Measurements from ENCODE around the gene PRPF38A. TPM values are rescaled to one million over a fixed set of nuclear protein-coding genes. Genes with fewer than 3 reads are reported as not detected.
A peak's percentile ranks its signal among the peaks of the same experiment; 100 is the strongest.

The PRPF38A gene
- total RNA-seq, 2 donors from 2014 or later, result 72.7 to 74.3 TPM

DNA sequence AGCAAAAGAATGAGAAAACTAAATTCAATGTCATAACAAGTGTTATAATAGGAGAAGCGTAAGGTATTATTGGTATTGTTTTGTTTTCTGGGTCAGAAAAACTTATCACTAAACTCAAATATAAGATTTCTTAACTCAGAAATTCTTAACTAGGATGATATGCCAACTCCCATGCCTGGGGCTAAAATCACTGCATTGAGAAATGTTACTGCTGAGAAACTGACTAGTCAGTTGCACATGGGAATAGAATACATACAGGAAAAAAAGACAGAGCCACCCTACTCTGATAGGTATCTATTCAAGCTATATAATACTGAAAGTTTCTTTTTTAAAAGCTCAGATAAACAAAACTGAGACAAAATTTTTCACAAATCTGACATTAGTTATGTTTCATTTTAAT is 56.3 kb downstream of the PRPF38A start:
- H3K36me3 ChIP-seq (ENCODE audit: control insufficient read depth, insufficient read depth, low read length), result peaks cover 86% of the 10 kb centered on the region
- H3K4me3 ChIP-seq (ENCODE audit: low read length), result no peak overlapping the region
- no peak for DNase-seq
- no peak overlapping the region for H3K27ac ChIP-seq (ENCODE audit: low read depth, low read length)
- WGBS, 2 experiments (ENCODE audit: insufficient coverage in 1 of 2, insufficient read length in 1 of 2), result no CpG with 5 or more reads among the region's 1 CpG
- Mint-ChIP-seq H3K9me3 (peaks cover 2% of the 10 kb centered on the region), H3K27me3 (ENCODE audit: insufficient read depth) (no peaks in the 10 kb centered on the region), H3K4me3 (no peak overlapping the region), H3K4me1 (peaks cover 2% of the 10 kb centered on the region), H3K36me3 (ENCODE audit: low read depth) (peaks cover 52% of the 10 kb centered on the region), H3K27ac (peak overlapping the region; percentile 5)
- H3K9me3 ChIP-seq (ENCODE audit: control insufficient read depth, low read length), result no peaks in the 10 kb centered on the region
- no peak overlapping the region for H3K9ac ChIP-seq (ENCODE audit: extremely low read depth, low read length, poor library complexity, severe bottlenecking)
- TF ChIP-seq, protein P1, sequence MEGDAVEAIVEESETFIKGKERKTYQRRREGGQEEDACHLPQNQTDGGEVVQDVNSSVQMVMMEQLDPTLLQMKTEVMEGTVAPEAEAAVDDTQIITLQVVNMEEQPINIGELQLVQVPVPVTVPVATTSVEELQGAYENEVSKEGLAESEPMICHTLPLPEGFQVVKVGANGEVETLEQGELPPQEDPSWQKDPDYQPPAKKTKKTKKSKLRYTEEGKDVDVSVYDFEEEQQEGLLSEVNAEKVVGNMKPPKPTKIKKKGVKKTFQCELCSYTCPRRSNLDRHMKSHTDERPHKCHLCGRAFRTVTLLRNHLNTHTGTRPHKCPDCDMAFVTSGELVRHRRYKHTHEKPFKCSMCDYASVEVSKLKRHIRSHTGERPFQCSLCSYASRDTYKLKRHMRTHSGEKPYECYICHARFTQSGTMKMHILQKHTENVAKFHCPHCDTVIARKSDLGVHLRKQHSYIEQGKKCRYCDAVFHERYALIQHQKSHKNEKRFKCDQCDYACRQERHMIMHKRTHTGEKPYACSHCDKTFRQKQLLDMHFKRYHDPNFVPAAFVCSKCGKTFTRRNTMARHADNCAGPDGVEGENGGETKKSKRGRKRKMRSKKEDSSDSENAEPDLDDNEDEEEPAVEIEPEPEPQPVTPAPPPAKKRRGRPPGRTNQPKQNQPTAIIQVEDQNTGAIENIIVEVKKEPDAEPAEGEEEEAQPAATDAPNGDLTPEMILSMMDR (conservative IDR thresholded peaks at IDR 0.05), result no peak
- no peaks in the 10 kb centered on the region for H3K4me1 ChIP-seq (ENCODE audit: control insufficient read depth, insufficient read depth, low read length)
- no peaks in the 10 kb centered on the region for H3K27me3 ChIP-seq (ENCODE audit: control insufficient read depth, insufficient read depth, low read length, poor library complexity, severe bottlenecking)

DNA sequence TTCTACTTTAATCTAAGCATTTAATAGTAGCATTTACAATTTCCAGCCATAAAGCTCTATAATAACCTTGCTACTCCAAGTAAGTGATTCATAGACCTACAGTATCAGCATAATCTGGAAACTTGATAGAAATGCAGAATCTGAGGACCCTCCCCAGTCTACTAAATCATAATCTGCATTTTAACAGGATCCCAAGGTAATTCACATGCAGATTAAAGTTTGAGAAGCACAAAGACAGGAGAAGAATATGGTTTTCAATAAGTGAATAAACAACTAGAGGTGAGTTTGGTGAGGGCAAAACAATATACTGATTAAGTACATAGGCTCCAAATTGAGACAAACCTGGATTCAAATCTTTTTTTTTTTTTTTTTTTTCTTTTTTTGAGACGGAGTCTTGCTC is 57.4 kb downstream of the PRPF38A start:
- H3K36me3 ChIP-seq (ENCODE audit: control insufficient read depth, insufficient read depth, low read length), result peaks cover 84% of the 10 kb centered on the region
- TF ChIP-seq, protein P1 (conservative IDR thresholded peaks at IDR 0.05), result no peak
- H3K27ac ChIP-seq (ENCODE audit: low read depth, low read length), result no peak overlapping the region
- no peaks in the 10 kb centered on the region for H3K9me3 ChIP-seq (ENCODE audit: control insufficient read depth, low read length)
- H3K27me3 ChIP-seq (ENCODE audit: control insufficient read depth, insufficient read depth, low read length, poor library complexity, severe bottlenecking), result no peaks in the 10 kb centered on the region
- Mint-ChIP-seq H3K27ac (no peak overlapping the region), H3K36me3 (ENCODE audit: low read depth) (peaks cover 50% of the 10 kb centered on the region), H3K27me3 (ENCODE audit: insufficient read depth) (no peaks in the 10 kb centered on the region), H3K9me3 (peaks cover under 1% of the 10 kb centered on the region), H3K4me3 (no peak overlapping the region), H3K4me1 (peaks cover 2% of the 10 kb centered on the region)
- H3K4me1 ChIP-seq (ENCODE audit: control insufficient read depth, insufficient read depth, low read length), result no peaks in the 10 kb centered on the region
- DNase-seq, result no peak
- H3K4me3 ChIP-seq (ENCODE audit: low read length), result no peak overlapping the region
- WGBS, 2 experiments (ENCODE audit: insufficient coverage in 1 of 2, insufficient read length in 1 of 2), result 78% methylated on average over 1 of the region's 1 CpG; no CpG with 5 or more reads in 1 of the 2 experiments
- H3K9ac ChIP-seq (ENCODE audit: extremely low read depth, low read length, poor library complexity, severe bottlenecking), result no peak overlapping the region

DNA sequence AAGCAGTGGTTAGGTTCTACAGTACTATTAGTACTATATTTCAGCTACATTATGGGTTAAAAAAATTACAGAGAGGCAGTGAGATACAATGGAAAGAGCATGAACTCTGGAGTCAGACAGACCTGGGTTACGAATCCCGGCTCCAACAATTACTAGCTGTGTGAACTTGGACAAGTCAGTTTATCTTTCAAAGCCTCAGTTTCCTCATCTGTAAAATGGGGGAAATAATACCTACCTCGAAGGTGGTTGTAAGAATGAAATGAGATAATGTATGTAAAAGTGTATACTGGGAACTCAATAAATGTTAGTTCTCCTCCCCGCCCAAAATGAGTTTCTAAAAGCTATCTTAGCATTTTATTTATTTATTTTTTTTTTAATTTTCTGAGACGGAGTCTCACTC is 59.5 kb downstream of the PRPF38A start:
- H3K4me1 ChIP-seq (ENCODE audit: control insufficient read depth, insufficient read depth, low read length), result no peaks in the 10 kb centered on the region

More for the DNA sequence above, 59.5 kb downstream of the PRPF38A start:
- H3K9me3 ChIP-seq (ENCODE audit: control insufficient read depth, low read length), result no peaks in the 10 kb centered on the region
- H3K4me1 Mint-ChIP-seq, result peaks cover 2% of the 10 kb centered on the region
- peaks cover 45% of the 10 kb centered on the region for H3K36me3 Mint-ChIP-seq (ENCODE audit: low read depth)
- no peaks in the 10 kb centered on the region for H3K9me3 Mint-ChIP-seq
- DNase-seq, result no peak
- 97 to 100% methylated on average over 3 to 5 of the region's 5 CpGs for WGBS, 2 experiments (ENCODE audit: insufficient coverage in 1 of 2, insufficient read length in 1 of 2)
- H3K9ac ChIP-seq (ENCODE audit: extremely low read depth, low read length, poor library complexity, severe bottlenecking), result no peak overlapping the region
- no peaks in the 10 kb centered on the region for H3K27me3 ChIP-seq (ENCODE audit: control insufficient read depth, insufficient read depth, low read length, poor library complexity, severe bottlenecking)
- H3K27me3 Mint-ChIP-seq (ENCODE audit: insufficient read depth), result no peaks in the 10 kb centered on the region
- TF ChIP-seq, protein P1 (conservative IDR thresholded peaks at IDR 0.05), result no peak
- no peak overlapping the region for H3K4me3 ChIP-seq (ENCODE audit: low read length)
- no peak overlapping the region for H3K4me3 Mint-ChIP-seq
- no peak overlapping the region for H3K27ac ChIP-seq (ENCODE audit: low read depth, low read length)
- H3K27ac Mint-ChIP-seq, result no peak overlapping the region
- H3K36me3 ChIP-seq (ENCODE audit: control insufficient read depth, insufficient read depth, low read length), result peaks cover 85% of the 10 kb centered on the region
